Left kidney (tissue), 8 donors: Measurements from ENCODE around the gene NXPH1. TPM values are rescaled to one million over a fixed set of nuclear protein-coding genes. Genes with fewer than 3 reads are reported as not detected.

Experiments
- DNase-seq: peaks from one replicate; pipeline ENCODE4 v3.0.0-alpha.2; 2013
- long read RNA-seq, 8 donors: transcript quantifications; one replicate each; lab custom pipeline, GENCODE V29; 2026
- polyA plus RNA-seq: library from polyadenylated mRNA; unstranded; fragments of 120-200 nt; gene quantifications from one replicate; pipeline ENCODE4 v1.2.1, GENCODE V29; 2013; ENCODE audit not compliant: insufficient read length

Gene NXPH1
- 0.25 TPM for polyA plus RNA-seq
- long read RNA-seq, donor 1: 0 reads
- long read RNA-seq, donor 2: 0 reads
- long read RNA-seq, donor 3: 0 reads
- long read RNA-seq, donor 4: 0 reads
- long read RNA-seq, donor 5: 0 reads
- long read RNA-seq, donor 6: 0 reads
- long read RNA-seq, donor 7: 0 reads
- long read RNA-seq, donor 8, partial matches to known transcripts: 0 of 1 reads
- long read RNA-seq, donor 8, other reads (novel, unspliced or antisense): 0 of 1 reads

DNA sequence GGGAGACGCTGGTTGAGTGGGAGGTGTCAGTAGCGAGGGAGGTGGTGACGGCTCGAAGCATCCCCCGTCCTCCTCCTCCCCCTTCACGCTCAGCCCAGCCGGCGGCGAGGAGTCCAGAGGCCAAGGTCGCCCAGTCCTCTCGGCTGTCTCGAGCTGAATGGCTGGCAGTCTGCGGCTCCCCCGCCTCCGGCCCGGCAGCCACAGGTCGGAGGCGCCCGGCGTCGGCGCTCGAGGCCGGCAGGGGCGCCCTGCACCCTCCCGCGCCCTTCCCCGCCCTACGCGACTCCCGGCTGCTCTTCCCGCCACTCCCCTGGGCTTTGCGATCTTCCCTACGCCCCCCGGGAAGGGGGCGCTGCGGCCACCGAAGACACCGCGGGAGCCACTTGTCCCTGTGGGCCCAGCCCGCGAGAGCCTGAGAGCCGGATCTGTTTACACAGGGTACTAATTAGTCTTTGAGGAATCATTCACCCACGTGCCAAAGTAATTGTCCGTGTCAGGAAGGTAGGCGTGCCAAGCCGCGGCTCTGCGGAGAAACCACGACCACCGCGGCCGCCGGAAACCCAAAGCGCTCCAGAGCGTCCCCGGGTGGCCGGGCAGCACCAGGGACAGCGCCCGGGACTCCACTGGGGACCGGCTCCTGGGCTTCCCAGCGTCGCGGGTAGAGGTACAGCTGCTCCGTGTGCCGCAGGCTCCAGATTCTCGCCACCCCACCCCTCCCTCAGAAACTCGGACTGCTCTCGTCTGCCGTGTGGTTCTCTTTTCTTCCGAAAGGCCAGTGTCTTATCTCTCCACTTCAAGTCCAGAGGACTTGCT, at the start of gene NXPH1:
TSS of gene NXPH1 (plus strand) at position 133 of the 813 bp plus-strand sequence.
- peak; percentile 65 for DNase-seq

DNA sequence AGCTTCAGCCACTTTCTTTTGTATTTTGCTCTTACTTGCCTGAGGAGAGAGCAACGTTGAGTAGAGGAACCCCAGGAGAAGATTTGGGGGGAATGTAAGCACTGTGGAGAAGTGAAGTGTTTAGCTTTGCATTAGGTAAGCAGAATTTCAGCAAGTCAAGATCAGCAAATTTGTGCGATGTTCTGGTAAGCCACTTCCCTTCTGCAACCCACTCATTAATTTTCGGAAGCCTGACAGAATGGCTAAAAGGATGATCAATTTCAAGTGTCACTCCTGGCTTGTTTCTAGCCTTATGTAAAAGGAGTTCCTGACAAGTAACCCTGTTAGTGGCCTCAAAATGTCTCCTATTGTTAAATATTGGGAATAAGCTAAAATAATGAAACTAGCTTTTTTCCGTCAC, 48.5 kb upstream of the NXPH1 start:
- DNase-seq: no peak

DNA sequence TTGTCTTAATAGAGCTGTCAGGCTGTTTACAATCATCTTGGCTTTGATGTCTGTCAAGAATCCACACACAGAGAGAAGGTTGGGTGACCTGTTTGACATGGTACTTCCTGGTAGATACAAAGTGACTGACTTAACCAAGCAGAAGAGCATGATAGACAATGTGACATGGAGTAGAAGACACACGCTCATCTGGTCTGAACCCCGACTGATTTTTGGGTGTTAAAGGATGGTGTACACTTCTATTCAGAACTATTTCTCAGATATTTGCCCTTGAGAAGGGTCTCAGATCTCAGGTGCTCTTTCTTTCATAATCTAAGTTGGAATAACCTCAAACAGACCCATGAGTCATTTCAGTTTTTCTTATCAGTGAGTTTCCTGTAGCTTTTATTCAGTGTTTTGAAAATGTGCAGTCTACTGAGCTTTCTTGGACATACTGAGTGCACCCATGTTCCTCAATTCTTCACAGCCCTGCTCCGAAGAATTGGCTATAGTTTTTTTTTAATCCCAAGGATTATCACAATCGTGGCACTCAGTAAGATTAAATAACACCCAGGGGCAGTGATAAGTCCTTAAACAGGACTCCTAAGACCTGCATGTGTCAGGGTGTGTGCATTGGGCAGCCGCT, 46.4 kb upstream of the NXPH1 start:
- no peak for DNase-seq

DNA sequence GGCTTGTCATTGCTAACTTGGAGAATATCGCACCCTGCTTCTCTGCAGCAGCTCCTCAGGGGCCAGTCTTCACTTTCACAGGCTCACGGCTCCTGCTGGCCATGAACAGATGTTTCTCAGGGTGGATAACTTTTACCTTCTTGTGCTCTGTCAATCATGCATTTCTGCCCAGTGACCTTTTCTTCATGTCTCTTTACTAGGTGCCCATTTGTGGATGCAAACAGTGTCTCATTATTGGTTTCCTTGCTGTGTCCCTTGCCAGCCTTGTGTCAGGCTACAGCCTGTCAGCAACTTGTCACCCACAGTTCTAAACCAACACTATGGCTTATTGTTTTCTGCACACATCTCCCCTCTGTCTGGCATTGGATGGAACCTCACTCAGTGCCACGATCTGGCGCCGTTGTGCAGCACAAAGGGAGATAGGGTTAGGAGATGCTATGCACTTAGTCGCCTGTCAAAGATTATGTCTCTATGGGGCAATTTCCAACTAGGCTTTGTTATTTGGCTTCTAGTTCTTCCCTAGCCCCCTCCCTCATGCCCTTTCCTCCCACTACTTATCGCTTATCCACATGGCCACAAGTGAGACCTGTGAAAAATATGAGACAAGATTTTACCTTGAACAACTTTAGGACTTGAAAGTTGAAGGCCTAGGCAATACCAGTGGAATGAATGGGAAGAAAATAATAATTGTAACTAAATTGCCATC, 45.7 kb upstream of the NXPH1 start:
- DNase-seq: no peak

DNA sequence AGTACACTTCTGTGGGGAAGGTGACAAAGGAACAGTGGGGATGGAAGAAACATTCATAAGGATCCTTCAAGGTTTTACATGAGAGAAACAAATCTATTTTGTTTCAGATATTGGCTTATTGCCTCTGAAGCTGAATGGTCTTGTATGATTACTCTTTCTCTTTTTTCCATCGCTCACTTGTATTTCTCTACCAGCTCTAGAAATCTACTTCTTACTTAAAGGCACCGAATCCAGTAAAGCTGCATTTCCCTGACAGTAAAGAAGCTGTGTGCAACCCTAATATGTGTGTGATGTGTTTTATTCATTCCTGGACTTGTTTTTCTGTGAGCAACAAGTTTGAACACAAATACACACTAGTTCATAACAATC, 45.2 kb upstream of the NXPH1 start:
- DNase-seq: no peak

DNA sequence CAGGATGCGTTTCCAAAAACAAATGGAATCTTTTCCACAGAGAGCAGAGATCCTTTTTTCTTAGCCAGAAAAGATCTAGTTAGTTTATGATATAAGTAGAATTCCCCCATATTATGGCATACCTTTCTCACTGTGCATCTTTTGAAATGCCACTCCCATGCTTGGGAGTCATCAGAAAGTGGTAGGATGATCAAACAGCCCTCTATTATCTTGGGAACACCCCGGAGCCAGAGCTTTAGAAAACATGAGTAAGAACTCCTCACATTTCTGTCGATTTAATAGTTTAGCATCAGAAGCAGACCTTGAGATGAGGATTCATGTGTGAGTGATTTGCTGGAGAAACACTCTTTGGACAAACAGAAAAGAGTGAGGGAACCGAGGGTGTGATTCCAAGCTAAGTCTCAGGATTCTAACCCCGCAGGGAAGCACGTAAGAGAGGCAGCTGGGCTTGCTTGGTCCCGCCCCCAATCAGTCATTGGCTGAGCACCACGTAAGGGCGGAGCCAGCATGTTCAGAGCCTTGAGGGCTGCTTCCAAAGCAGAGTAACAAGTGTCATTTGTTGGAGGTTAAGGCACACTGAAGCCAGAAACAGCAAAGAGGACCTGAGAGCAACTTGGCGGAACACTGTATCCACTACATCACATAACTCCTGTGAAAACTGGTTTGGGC, 43.7 kb upstream of the NXPH1 start:
- DNase-seq: peak; percentile 20

DNA sequence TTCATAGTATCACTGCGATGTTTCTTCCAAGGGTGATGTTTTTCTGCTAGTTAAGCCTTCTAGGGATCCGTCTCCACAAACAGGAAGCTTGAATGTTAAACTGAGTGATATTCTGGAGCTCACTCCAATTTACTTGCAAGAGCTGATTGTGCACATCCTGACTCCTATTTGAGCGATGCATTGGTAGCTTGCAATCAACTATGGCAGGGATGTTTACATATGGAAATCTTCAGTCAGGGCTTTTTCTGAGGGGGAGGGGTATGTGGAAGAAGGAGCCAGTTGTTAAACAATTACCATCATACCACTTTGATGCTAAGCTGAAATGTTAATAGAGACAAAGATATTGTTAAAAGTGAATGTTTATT, 43.2 kb upstream of the NXPH1 start:
- no peak for DNase-seq

DNA sequence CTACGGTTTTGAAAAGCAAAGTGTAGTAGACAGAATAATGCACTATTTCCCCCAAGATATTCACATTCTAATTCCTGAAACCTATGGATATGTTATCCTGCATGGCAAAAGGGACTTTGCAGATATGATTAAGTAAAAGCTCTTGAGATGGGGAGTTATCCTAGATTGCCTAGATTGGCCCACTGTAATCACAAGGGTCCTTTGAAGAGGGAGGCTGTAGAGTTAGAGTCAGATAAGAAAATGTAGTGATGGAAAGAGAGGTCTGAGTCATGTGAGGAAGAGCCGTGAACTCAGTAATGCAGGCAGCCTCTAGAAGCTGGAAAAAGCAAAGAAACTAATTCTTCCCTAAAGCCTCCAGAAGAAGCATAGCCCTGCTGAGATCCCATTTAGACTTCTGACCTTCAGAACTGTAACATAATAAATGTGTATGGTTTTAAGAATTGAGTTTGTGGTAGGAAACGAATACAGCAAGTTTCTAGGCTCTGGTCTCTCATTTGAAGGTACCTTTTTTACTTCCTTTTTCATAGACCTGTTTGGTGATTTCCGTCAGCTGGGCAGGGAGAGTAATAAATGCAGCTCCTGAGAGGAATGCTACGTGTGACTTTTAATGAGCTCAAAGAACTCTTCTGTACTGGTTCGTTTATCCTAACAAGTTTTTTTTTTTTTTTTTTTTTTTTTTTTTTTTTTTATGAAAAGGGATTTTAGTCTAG, 41.9 kb upstream of the NXPH1 start:
- DNase-seq: no peak

DNA sequence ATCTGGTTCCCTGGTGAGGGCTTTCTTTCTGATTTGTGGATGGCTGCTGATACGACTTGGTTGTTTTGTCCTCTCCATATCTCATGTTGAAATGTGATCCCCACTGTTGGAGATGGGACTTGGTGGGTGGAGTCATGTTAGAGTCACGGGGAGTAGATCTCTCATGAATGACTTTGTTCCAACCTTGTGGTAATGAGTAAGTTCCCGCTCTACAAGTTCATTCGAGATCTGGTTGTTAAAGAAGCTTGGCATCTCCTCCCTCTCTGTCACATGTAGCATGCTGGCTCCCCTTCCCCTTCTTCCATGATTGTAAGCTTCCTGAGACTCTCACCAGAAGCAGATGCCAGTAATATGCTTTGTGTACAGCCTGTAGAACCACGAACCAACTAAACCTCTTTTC, 37.1 kb upstream of the NXPH1 start:
- no peak for DNase-seq

DNA sequence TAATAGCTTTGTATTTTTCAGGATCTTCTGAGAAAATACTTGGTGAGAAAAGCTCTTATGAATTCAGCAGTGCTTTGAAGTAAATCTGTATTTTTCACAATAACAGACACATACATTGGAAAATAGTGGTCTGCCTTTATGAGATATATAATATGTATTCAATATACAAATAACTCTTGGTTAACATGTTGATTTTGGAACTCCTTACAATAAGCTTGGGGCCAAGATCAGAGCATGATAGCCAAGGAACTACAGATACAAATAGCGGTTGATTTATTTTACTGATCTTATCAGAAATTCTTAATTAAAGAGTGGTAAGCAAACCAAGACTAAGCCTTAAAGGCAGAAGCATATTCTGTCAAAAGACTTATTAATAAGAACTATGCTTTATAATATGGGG, 24.5 kb upstream of the NXPH1 start:
- no peak for DNase-seq

DNA sequence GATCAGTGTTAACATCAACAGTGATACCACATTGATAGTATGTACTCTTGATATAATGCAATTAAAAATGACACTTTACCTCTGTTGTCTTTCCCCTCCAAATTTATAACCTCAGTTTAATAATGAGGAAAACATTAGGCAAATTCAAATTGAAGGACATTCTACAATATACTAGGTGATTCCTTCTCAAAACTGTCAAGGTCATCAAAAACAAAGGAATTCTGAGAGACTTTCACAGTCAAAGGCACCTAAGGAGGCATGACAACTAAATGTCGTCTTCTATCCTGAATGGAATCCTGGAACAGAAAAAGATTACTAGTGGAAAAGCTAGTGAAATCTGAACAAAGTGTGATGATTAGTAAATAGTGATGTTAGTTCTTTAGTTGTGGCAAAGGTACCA, 22.3 kb upstream of the NXPH1 start:
- DNase-seq: no peak

DNA sequence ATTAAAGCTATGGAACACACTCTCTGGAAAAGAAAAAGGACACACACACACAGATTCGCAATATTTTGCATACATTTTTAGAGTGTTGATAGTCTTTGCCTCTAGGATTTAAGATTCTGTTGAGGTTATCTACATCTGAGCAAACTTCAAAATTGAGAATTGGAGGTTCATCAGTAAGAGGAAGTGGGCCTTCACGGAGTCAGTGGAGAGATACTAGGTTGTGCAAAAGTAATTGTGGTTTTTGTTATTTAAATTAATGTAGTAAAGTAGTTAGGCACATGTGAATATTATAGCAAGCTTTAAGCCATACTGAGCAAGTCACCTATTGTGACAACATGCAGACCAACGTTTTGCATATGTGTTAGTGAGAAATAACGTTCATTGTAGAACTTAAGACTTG, 19.8 kb upstream of the NXPH1 start:
- DNase-seq: no peak

DNA sequence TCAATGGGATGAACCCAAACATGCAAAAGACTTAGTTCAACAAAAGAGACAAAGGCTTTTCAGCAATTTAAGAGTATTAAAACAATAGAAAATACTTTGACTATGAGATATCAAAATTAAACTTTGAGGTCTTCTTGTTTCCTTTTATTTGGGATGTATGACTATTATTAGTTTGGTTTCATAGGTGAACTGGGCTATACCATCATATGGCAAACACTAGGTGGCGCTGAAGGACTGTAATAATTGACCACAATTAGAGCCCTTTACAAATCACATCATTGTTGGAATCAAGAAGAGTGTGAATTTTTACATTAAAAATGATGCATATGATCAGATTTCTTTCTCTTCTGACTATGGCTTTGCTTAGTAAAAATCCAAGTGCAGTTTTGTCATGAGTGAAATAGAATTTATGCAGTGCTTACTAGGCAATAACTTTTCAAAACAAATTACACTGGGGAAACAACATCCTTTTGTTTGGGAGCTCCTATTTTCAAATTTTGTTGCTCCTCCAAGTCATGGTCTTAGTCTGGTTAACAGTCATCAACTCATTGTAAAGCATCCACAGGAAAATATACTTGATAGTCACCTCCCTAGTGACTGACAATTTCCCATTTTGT, 14.7 kb upstream of the NXPH1 start:
- peak; percentile 63 for DNase-seq

DNA sequence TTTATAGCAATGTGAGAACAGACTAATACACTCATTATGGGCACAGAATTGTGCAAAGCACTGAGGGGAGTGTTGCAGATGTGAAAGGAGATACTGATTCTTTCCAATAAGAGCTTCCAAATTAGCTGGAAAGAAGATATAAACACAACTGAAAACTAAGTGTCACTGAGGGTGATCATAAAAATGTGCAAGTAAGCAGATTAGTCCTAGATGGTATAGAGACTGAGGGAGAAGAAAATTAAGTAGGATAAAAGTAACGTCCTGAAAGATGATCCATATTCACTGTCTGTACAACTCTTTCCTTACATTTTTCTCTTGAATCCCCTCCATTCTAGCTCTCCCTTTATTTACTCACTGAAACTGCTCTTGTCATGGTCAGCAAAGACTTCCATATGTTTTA, 11.2 kb upstream of the NXPH1 start:
- DNase-seq: no peak

DNA sequence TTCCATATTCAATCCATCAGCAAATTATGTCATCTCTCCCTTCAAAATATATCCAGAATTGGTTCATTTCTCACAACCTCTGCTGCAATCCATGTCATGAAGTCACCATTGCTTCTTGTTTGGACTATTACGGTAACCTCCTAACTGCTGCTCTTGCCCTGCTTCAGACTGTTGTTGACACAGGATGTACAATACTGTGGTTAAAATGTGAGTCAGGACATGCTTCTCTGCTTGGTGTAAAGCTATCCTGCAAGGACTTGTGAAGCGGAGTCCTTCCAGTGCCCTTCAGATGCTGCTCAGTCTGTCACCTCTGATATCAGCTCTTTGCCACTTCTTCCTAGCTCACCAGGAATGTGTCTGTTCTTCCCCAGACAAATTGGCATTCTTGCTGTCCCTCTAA, 10.4 kb upstream of the NXPH1 start:
- no peak for DNase-seq

DNA sequence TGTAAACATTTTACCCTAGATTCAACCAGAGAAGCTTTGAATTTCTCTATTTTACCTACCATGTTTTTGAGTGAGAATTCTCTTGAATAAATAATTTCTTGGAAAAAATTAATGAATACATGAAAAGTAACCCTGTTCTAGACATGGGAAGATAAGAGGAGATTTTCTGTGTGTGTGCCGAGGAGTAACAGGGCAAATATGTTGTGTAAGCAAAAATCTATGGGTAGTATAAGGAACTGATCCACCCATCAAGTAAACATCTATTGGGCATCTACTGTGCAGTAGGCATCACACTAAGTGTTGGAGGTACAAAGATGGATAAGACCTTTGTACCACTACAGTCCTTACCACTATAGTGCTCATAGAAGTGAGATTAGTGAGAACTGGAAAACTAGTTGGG, 8.2 kb upstream of the NXPH1 start:
- DNase-seq: no peak

DNA sequence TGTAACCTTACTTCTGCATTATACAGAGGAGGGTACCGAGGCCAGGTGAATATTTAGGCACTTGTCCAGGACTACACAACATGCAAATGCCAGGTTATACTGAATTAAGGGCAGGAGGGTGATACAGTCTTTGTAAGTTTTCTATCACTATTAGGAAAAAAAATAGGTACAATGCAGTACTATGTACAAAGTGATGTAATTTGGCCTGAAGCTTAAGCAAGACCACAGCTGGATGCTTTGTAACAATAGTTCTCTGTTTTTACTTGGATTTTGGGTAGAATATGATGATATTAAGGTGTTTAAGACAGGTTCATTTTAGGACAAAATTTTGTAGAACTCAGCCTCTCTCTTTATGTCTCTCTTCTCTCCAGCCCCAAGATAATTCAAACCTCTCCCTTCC, 2.8 kb upstream of the NXPH1 start:
- no peak for DNase-seq

DNA sequence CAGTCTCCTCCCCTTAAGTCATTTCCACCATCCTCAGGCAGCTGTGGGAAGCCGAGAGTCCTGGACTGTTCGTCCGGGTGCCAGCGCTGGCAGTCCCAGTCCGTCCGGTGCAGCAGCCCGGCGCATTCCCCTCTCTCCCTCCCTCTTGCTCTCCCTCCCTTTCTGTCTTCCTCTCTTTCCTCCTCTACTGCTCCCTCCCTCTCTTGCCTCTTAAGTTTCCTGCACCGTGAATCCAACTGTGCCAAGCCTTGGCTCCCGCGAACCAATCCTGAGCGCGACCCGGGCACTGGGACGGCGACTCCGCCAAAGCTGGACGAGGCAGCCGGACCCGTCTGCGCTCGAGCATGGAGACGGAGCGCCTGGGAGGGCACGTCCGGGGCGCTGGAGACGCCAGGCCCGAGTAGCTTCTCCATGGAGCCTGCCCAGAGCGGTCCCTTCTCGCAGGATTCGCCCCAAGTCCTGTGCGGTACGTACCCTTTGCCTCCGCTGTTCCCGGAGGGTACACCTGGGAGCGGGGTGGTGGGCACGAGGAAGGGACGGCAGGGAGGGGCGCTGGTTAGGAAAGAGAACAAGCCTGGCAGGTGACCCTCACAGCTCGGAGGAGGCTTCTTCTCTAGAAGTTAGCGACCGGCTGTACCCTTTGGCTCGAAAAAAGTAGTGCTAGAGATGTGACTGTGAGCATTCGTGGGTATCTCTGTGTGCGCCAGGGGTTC, 1.0 kb downstream of the NXPH1 start:
- no peak for DNase-seq

DNA sequence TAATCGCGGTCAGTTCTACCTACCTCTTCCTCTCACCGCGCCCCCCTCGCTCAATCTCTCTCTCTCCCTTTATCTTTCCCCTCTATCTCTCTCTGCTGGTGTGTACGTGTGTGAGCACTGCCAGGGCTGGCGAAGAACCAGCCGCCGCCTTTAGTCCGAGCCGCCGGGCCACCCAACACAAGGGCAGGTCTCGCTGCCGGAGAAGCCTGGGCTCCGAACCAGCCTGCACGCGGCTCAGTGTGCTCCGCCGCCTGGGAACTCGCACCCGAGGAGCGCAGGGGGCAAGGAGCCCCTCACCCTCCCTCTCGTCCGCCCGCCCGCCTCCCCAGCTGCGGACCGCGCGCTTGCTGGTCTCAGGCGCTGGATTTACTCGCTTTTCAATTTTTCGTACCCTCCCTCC, 1.7 kb downstream of the NXPH1 start:
- no peak for DNase-seq
